Suprapubic skin (tissue), 4 donors: ENCODE data around the gene IGSF11.

Source experiments
- POLR2A ChIP-seq, 2 donors: fragments of 450-650 bp; IDR thresholded peaks; one replicate each; pipeline ENCODE4 v1.6.1; 2017; ENCODE audit warnings: antibody characterized with exemption in 2 of 2, mild to moderate bottlenecking in 2 of 2, moderate library complexity in 2 of 2
- POLR2AphosphoS5 ChIP-seq, 3 donors: sonication (generic); formaldehyde crosslinking; IDR thresholded peaks; one replicate each; pipeline ENCODE4 v1.6.1; 2017; ENCODE audit warnings: antibody characterized with exemption in 3 of 3
- TF ChIP-seq, protein P1 (sequence below), 2 donors: fragments of 200-600 bp in 1 of 2; fragments of 450-650 bp in 1 of 2; sonication (generic) in 1 of 2; IDR thresholded peaks; one replicate each; pipeline ENCODE4 v1.5.1; 2016 to 2019; ENCODE audit warnings: antibody characterized with exemption in 2 of 2, mild to moderate bottlenecking in 1 of 2, moderate library complexity in 1 of 2

DNA sequence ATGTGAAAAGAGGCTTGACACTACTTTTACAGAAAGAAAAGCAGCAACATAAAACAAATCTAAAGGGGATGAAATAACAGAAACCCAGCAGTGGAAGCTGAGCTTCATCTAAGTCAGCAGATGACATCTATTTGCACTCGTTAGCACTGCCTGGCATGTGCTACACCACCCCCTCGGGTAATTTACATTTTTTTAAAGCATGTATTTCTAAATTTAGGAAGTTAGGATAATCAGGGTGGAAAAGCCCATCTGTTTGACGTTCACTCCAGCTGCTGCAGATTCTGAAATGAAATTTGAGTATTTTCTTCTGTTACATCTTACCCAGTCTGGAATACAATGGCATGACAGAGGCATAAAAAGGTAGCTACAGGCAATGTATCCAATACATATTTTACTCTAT lies 20.7 kb downstream of the IGSF11 start:
- TF ChIP-seq, protein P1, sequence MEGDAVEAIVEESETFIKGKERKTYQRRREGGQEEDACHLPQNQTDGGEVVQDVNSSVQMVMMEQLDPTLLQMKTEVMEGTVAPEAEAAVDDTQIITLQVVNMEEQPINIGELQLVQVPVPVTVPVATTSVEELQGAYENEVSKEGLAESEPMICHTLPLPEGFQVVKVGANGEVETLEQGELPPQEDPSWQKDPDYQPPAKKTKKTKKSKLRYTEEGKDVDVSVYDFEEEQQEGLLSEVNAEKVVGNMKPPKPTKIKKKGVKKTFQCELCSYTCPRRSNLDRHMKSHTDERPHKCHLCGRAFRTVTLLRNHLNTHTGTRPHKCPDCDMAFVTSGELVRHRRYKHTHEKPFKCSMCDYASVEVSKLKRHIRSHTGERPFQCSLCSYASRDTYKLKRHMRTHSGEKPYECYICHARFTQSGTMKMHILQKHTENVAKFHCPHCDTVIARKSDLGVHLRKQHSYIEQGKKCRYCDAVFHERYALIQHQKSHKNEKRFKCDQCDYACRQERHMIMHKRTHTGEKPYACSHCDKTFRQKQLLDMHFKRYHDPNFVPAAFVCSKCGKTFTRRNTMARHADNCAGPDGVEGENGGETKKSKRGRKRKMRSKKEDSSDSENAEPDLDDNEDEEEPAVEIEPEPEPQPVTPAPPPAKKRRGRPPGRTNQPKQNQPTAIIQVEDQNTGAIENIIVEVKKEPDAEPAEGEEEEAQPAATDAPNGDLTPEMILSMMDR (IDR thresholded peaks at IDR 0.05): no peak
- TF ChIP-seq POLR2A (IDR thresholded peaks at IDR 0.05): no peak
- TF ChIP-seq POLR2AphosphoS5 (IDR thresholded peaks at IDR 0.05): no peak
